ENCODE results near the gene CCDC47.

CCDC47 gene

DNA sequence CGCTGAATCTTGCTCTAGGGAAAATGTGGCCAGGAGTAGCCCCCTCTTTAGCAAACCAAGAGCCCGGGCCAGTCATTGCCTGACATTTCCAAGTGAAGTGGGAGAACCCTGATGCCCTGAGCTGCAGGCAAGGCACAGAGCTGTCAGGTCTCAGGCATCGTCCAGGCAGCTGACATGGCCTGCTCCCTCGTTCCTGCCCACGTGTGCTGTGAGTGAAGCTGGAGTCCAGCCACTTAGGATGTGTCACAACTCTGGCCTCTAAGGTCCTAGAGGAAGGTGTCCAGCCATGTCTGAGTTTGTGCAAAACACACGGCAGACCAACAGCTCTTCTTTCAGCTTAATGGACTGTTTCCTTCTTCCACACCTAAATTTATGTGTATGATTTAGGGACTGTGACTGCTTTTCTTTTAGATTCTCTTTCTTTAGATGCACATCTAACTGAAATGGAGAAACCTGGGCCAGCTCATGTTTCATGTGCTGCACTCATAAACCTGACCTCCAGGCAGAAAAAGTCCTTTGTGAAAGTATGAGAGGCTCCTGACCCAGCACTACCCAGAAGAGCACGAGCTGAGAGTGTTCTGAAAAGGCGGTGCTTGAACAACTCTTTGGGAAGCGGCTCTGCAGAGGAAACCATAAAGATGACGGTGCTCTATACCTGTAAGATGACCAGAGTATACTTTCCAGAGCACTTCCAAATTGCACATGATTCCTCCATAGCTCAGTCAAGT is 58.7 kb downstream of the CCDC47 start:
- Mint-ChIP-seq H3K4me3 (no peak overlapping the region), H3K4me1 (peaks cover 19% of the 10 kb centered on the region), H3K27me3 (no peaks in the 10 kb centered on the region), H3K27ac (peak overlapping the region; percentile 23), H3K36me3 (peaks cover 7% of the 10 kb centered on the region), H3K9me3 (no peaks in the 10 kb centered on the region)

DNA sequence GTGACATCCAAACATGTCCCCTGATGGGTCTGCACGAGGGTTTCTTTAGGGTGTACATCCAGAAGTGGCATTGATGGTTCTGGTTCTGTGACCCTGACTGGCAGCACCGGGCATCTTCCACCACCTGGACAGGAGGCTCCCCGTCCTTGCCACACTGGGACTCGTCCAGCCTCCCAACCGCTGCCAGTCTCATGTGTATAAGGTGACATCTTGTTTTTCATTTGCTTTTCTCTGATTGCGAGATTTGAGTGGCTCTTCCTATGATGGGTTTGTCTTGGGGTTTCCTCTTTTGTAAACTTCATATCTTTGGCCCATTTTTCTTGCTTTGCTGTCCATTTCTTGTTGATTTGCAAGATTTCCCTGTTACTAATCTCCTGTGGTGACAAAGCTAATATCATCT is 64.3 kb downstream of the CCDC47 start:
- H3K27ac Mint-ChIP-seq, result peak overlapping the region; percentile 68
- H3K27me3 Mint-ChIP-seq, result no peaks in the 10 kb centered on the region
- peak overlapping the region; percentile 13 for H3K4me3 Mint-ChIP-seq
- no peaks in the 10 kb centered on the region for H3K9me3 Mint-ChIP-seq
- peaks cover 56% of the 10 kb centered on the region for H3K4me1 Mint-ChIP-seq
- peaks cover 8% of the 10 kb centered on the region for H3K36me3 Mint-ChIP-seq

DNA sequence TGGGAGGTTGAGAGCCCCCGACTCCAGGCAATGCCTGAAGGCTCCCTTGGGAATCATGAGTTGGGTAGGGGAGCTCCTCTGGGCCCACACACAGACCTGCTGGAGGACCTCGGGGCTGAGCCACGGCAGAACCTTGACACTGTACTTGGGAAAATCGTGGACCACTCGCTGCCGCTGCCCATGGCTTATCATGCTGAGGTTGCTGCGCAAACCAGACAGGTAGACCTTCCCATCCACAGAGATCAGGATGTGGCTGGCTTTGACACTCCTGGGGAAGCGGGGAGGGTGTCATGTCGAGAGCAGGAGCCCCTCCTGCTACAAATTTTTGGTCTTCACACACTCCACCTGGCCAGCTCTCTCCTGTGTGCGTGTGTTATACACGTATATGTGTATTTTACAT is 66.2 kb downstream of the CCDC47 start:
- peak overlapping the region; percentile 30 for H3K4me3 Mint-ChIP-seq
- peaks cover 7% of the 10 kb centered on the region for H3K36me3 Mint-ChIP-seq

DNA sequence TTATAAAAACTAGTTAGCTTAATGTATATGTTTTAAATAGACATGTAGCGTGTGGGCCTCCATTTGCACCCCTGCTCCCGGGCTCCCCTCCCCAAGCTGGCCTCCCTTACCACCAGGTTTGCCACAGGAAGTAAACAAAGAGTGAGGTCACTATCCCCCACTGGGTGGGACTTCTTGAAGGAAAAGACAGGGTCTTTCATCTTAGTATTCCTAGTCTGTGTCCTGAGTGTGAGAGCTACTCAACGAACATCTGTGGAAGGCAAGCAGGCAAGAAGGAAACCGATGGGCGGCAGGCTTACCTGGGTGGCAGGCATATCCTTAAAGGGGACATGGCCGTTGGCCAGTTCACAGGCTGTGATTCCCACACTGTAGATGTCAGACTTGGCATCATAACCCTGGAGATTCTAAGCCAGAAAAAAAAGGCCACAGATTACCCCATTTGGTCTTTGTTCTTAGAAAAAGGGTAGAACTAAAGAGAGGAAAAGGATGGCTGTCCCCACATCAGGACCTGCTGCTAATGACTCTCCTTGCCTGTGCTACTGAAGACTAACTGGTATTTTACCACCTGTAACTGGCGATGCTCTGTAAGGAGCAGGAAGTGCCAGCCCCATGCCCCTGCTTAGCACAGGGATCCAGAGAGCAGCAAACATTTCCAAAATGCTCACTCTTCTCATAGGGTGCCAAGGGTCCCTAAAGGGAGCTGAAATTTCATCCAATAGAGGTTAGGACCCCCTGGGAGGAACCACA is 66.9 kb downstream of the CCDC47 start:
- peaks cover 81% of the 10 kb centered on the region for H3K4me1 Mint-ChIP-seq
- H3K9me3 Mint-ChIP-seq, result no peaks in the 10 kb centered on the region
- H3K27ac Mint-ChIP-seq, result peak overlapping the region; percentile 86
- H3K27me3 Mint-ChIP-seq, result no peaks in the 10 kb centered on the region
- H3K4me3 Mint-ChIP-seq, result peak overlapping the region; percentile 61
- peaks cover 7% of the 10 kb centered on the region for H3K36me3 Mint-ChIP-seq

More for the DNA sequence above, 66.2 kb downstream of the CCDC47 start:
- H3K27ac Mint-ChIP-seq, result peak overlapping the region; percentile 35
- no peaks in the 10 kb centered on the region for H3K9me3 Mint-ChIP-seq
- no peaks in the 10 kb centered on the region for H3K27me3 Mint-ChIP-seq
- peaks cover 75% of the 10 kb centered on the region for H3K4me1 Mint-ChIP-seq

DNA sequence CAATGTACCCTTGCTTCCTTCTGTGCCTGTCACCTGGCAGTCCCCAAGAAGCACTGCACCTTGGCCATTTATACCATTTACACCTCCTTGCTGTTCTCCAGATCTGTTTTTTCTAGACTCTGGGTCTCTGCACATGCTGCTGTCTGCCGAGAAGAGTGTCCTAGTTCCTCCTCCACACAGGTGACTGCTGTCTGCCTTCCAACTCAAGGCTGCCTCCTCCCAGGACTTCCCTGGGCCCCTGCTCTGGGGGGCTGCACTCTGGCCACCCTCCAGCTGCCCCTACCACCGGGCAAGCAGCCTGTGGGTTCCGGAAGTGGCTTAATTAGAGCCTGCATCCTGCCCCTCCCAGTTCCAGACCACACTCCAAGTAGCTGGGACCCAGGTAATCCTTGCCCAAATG is 67.7 kb downstream of the CCDC47 start:
- H3K36me3 Mint-ChIP-seq, result peaks cover 7% of the 10 kb centered on the region
- peak overlapping the region; percentile 19 for H3K27ac Mint-ChIP-seq
- H3K4me1 Mint-ChIP-seq, result peaks cover 83% of the 10 kb centered on the region
- peak overlapping the region; percentile 41 for H3K4me3 Mint-ChIP-seq
- no peaks in the 10 kb centered on the region for H3K9me3 Mint-ChIP-seq
- no peaks in the 10 kb centered on the region for H3K27me3 Mint-ChIP-seq

DNA sequence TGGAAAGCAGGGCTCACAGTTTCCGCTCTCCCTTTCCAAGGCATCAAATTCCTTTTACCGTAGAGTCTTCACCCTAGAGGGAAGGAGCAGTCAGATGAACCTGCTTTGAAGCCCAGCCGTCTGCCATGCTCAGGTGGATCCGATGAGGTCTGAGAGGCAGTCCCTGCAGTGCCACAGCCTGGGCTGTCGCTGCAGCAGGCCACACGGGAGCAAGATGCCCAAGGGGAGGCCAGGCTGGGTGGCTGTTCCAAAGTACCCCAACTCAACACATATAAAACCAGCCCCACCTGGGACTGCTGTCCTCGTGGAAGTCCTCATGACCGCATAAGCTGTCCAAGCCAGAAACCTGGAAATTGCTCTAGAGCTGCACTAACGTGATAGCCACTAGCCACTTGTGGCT is 68.6 kb downstream of the CCDC47 start:
- H3K4me3 Mint-ChIP-seq, result no peak overlapping the region
- peaks cover 7% of the 10 kb centered on the region for H3K36me3 Mint-ChIP-seq
- no peaks in the 10 kb centered on the region for H3K9me3 Mint-ChIP-seq
- H3K4me1 Mint-ChIP-seq, result peaks cover 75% of the 10 kb centered on the region
- H3K27ac Mint-ChIP-seq, result no peak overlapping the region
- no peaks in the 10 kb centered on the region for H3K27me3 Mint-ChIP-seq

DNA sequence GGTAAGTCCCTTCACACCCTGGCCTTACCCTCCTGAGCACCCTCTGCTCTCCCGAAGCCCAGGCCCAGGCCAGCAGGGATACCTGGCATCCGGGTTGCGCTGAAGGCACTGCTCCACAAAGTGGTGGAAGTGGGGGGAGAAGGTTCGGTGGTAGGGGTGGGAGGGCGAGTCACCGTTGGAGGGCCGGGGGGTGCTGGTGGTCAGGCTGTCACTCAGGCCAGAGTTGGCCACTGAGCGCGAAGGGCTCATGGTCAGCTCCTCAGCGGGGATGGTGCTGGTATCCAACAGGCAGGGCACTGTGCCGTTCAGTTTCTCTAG is 69.2 kb downstream of the CCDC47 start:
- peaks cover 69% of the 10 kb centered on the region for H3K4me1 Mint-ChIP-seq
- H3K9me3 Mint-ChIP-seq, result no peaks in the 10 kb centered on the region
- no peak overlapping the region for H3K27ac Mint-ChIP-seq
- no peak overlapping the region for H3K4me3 Mint-ChIP-seq
- peaks cover 4% of the 10 kb centered on the region for H3K36me3 Mint-ChIP-seq
- no peaks in the 10 kb centered on the region for H3K27me3 Mint-ChIP-seq

DNA sequence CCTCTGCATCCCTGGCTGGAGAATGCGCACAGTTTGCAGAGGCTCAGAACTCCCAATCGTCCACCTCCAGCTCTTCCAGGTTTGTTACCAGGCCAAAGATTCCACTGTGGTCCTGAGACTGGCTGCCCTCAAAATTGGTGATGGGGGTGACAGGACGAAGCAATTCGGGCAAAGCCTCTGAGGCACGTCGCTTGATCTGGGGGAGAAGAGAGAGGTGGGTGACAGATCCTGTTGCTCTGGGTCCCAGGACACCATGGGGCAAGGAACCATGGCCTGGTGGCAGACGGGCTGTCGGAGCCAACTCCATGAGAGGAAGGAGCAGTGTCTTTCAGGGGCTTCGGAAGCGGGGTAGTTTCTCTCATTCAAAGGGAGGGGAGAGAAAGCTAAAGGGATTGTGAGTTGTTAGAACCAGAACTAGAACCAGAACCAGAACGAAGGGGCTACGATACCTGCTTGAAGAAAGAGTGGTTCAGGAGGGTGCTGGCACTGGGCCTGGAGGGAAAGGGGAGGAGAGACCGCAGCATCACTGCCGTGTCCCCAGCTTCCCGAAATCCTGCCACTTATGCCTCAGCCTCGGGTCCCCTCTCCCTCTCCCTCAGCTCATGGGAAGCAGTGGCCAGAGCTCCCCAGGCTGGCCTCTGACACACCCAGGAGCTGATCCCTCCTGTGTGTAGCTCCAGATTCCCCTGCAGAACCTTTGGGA is 69.7 kb downstream of the CCDC47 start:
- Mint-ChIP-seq H3K9me3 (no peaks in the 10 kb centered on the region), H3K4me3 (peak overlapping the region; percentile 71), H3K36me3 (peaks cover 4% of the 10 kb centered on the region), H3K27ac (peak overlapping the region; percentile 94), H3K27me3 (no peaks in the 10 kb centered on the region), H3K4me1 (peaks cover 64% of the 10 kb centered on the region)

DNA sequence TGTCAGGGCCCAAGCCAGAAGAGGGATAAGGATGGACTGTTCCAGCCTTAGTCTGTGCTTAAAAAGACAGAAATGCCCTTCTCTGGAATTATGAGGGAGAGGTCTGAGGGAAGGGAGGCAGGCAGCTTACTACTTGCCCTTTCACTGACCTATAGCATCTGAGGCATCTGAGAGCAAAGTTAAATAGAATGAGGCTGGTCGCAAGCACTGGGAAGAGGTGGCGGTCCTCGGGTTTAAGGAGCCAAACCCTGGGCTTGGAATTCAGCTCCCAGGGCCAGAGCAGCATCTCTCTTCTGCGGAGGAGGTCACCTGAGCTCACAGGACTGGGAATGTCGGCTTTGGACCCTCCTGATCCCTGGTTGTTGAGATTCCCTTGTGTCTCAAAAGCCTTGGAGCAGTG is 70.4 kb downstream of the CCDC47 start:
- Mint-ChIP-seq H3K36me3 (peaks cover 4% of the 10 kb centered on the region), H3K4me1 (peaks cover 63% of the 10 kb centered on the region), H3K4me3 (peak overlapping the region; percentile 88), H3K27ac (peak overlapping the region; percentile 95), H3K9me3 (no peaks in the 10 kb centered on the region), H3K27me3 (no peaks in the 10 kb centered on the region)

DNA sequence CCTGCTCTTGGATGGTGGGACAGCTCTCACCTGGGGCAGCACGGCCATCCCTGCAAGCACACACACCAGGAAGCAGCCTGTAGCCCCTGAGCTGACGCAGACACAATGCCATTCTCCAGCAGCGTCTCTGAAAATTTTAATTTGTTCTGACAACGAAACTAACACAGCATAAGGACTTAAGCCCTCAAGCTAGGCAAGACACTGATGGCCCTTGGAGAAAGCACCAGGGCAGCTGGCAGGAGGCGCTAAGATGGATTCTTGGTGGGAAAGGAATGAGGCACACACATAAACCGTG is 70.7 kb downstream of the CCDC47 start:
- H3K27me3 Mint-ChIP-seq, result no peaks in the 10 kb centered on the region
- no peaks in the 10 kb centered on the region for H3K9me3 Mint-ChIP-seq
- H3K36me3 Mint-ChIP-seq, result peaks cover 5% of the 10 kb centered on the region
- peak overlapping the region; percentile 95 for H3K27ac Mint-ChIP-seq
- peak overlapping the region; percentile 88 for H3K4me3 Mint-ChIP-seq
- peaks cover 67% of the 10 kb centered on the region for H3K4me1 Mint-ChIP-seq

DNA sequence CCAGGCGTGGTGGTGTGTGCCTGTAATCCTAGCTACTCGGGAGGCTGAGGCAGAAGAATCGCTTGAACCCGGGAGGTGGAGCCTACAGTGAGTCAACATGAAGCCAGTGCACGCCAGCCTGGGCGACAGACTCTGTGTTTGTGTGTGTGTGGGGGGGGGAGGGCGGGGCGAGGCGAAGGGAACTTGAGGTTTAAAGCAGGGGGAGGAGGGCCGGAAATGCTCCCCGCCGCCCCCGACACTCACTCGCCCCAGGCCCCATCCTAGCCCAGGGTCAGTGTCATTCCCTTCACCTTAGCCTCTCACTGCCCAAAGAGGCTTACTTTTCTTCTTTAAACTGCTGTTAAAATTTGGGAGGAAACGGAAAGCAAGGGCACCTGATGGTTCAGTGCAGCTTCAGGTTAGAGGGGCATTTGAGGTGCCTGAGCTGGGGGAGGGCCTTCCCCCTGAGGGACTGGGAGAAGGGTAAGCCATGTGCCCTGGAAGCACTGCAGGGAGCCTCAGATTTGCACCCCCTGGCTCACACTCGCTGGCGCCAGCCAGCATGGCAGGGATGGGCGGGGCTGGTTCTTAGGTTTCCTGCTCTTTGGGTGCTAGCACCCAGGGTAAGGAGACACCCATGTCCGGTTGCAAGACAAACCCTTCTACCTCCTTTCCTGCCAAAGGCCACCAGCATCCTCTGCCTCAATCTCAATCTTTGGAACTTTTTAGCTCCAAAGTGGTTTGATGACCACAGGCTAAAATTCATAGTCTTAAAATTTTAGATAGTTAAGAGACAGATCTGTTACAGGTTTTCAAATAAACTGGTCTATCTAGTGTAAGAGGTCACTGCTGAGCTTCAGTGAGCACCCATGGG is 71.3 kb downstream of the CCDC47 start:
- Mint-ChIP-seq H3K27me3 (no peaks in the 10 kb centered on the region), H3K27ac (peak overlapping the region; percentile 95), H3K4me1 (peaks cover 68% of the 10 kb centered on the region), H3K36me3 (peaks cover 5% of the 10 kb centered on the region), H3K4me3 (peak overlapping the region; percentile 88), H3K9me3 (no peaks in the 10 kb centered on the region)

DNA sequence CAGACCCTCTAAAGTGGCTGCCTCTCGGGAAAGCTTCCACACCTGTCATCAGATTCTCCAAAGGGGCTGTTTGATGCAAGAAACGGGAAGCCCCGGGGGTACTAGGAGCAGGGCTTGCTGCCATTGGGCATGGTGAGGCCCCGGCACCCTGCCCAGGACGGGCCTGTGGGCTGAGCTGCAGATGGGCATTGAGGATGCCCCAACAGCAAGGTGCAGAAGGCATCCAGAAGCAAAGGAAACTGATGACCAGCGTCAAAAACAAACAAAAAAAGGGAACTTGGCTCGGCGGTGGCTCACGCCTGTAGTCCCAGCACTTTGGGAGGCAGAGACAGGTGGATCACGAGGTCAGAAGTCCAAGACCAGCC is 72.0 kb downstream of the CCDC47 start:
- H3K36me3 Mint-ChIP-seq, result peaks cover 5% of the 10 kb centered on the region
- H3K9me3 Mint-ChIP-seq, result no peaks in the 10 kb centered on the region
- peaks cover 68% of the 10 kb centered on the region for H3K4me1 Mint-ChIP-seq
- peak overlapping the region; percentile 88 for H3K4me3 Mint-ChIP-seq
- H3K27me3 Mint-ChIP-seq, result no peaks in the 10 kb centered on the region
- peak overlapping the region; percentile 94 for H3K27ac Mint-ChIP-seq

DNA sequence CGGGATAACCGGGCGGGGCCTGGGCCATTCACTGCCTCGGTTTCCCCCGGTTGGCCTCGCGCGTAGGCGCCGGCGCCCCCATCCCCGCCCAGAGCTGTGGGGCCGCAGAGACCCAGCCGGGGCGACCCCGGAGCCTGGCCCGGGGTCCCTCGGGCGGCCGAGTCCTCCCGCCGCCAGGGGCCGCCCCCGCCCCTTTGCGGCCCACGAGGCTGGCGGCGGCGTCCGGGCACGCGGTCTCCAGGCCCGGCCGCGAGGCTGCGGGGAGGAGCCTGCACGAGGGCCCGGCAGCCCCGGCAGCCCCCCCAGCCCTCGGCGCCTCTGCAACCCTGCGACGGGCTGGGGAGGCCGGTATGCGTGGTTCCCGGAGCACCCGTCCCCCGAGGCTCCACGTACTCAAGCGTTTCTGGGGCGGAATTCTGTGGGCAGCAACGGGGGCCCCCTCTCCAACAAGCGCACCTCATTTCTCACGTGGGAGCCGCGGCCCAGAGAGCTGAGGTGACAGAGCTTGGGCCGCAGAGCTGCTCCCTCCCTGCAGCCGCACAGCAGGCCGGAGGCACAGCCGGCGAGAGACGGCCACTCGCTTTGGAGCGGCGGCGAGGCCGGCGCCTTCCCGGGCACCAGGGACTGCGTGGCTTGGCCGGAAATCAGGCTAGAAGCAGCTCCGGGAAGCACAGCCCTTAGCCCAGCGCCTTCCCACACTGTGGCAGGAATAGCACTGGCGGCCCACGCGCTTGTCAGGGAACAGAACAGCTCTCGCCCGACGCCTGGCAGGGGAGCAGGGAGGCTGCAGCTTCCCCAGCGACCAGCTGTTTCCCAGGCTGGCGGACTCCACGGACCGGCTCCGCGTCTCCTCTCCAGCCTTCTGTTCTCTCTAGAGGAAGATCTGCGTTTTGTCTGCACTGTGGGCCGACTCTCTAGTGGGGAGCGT is 72.6 kb downstream of the CCDC47 start:
- peaks cover 5% of the 10 kb centered on the region for H3K36me3 Mint-ChIP-seq
- peak overlapping the region; percentile 94 for H3K27ac Mint-ChIP-seq
- no peaks in the 10 kb centered on the region for H3K9me3 Mint-ChIP-seq
- peak overlapping the region; percentile 88 for H3K4me3 Mint-ChIP-seq
- H3K4me1 Mint-ChIP-seq, result peaks cover 68% of the 10 kb centered on the region
- H3K27me3 Mint-ChIP-seq, result no peaks in the 10 kb centered on the region

DNA sequence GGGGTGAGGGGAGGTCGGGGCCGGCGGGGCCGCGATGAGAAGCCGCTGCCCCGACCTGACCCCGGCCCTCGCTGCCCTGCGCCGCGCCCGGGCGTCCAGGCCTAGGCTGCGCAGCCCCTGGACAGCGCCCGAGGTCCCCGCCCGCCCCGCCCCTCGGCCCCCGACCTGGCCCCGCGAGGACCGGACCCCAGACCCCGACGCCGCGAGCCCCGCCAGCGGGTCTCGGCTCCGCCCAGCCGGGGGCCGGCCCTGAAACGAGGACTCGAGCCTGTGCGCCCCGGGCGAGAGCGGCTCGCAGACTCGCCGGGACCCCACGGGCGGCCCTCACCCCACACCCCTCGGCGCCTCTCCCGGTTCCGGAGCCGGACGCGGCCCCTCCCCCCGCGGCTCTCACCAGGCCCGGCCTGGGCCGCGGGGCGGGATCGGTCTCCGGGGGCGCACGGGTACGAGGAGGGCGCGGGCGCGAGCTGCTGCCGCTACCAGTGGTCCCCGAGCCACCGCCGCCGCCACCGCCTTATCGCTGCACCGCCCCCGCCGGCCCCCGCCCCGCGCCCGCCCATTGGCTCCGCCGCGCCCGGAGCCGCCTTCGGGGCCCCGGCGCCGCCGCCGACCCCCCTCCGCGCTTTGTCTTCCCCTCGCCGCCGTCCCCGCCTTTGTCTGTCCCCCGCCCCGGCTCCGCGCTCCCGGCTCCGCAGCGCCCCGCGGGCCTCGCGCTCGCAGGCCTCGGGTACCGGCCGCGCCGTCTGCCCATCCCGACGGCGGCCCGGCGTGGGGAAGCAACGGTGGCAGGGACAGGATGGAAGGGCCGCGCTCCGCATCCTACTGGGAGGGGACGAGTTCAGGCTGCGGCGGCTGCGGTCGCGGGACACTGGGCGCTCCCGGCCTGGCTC is 73.5 kb downstream of the CCDC47 start, which contains the start of gene LIMD2:
Gene LIMD2 (minus strand): TSS at position 488 of the 890 bp plus-strand sequence. CDS start 827 bp downstream, outside the sequence.
- Mint-ChIP-seq H3K27ac (peak within 1 kb of the TSS; percentile 94), H3K4me3 (peak within 1 kb of the TSS; percentile 90), H3K36me3 (peaks cover 5% of the 10 kb centered on the region), H3K4me1 (peaks cover 68% of the 10 kb centered on the region), H3K27me3 (no peaks in the 10 kb centered on the region), H3K9me3 (no peaks in the 10 kb centered on the region)

Data from activated naive CD4-positive, alpha-beta T cell treated with anti-CD3 and anti-CD28 coated beads, Interleukin-2, amount 50 U/mL, for 24 hours (primary cell).